ENCODE data around the gene APOB.

APOB gene

GRCh38 chr2:20972110-20972509 is 71.8 kb downstream of the APOB start:
- Histone ChIP-seq H3K27me3 (ENCODE audit: insufficient read depth, low read length, poor library complexity) (peaks cover 4% of the 10 kb centered on the region), H3K79me2 (ENCODE audit: insufficient read depth, low read length) (no peaks in the 10 kb centered on the region), H3K36me3 (ENCODE audit: insufficient read depth, low read length) (no peaks in the 10 kb centered on the region), H3K27ac (ENCODE audit: low read length) (no peak overlapping the region), H3K9ac (ENCODE audit: low read depth, low read length) (no peak overlapping the region), H3K4me2 (ENCODE audit: insufficient read depth, low read length) (no peak overlapping the region), H3K4me1 (ENCODE audit: insufficient read depth, low read length) (no peaks in the 10 kb centered on the region), H3K9me3 (ENCODE audit: insufficient read depth, low read length, severe bottlenecking) (no peaks in the 10 kb centered on the region), H4K20me1 (ENCODE audit: insufficient read depth, low read length) (no peaks in the 10 kb centered on the region; the same call in 1 of the 2 replicates), H3K4me3 (ENCODE audit: low read depth in 1 of 2, low read length in 2 of 2) (no peak overlapping the region), H2AFZ (ENCODE audit: low read depth, low read length) (no peak overlapping the region)
- ATAC-seq (ENCODE audit: insufficient read depth, low read depth) = no peak
- TF ChIP-seq CTCF (IDR thresholded peaks at IDR 0.05; ENCODE audit: borderline replicate concordance, extremely low read depth, low read length, poor library complexity, severe bottlenecking) (no peak), EZH2 (IDR thresholded peaks at IDR 0.05; ENCODE audit: borderline replicate concordance, low read depth, low read length, severe bottlenecking) (no peak)
- DNase-seq = no peak

DNA sequence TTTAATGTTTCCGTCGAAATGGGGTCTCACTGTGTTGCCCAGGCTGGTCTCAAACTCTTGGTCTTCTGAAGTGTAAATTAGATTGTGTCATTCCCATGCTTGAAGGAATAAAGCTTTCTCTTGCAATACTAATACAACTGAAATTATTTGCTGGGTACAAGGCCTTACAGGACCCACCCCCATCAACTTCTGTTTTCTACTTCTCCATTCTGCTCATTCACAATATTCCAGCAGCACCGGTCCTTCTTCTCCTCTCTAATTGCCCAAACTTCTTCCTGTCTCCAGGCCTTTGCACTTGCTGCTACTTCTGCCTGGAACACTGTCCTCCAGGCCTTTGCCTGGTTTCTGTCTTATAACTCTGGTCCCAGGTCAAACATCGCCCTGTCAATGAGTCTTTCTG is 73.8 kb downstream of the APOB start:
- no peak overlapping the region for H3K9ac ChIP-seq (ENCODE audit: low read depth, low read length)
- H3K27ac ChIP-seq (ENCODE audit: low read length) = no peak overlapping the region
- peaks cover 4% of the 10 kb centered on the region for H3K27me3 ChIP-seq (ENCODE audit: insufficient read depth, low read length, poor library complexity)
- H3K79me2 ChIP-seq (ENCODE audit: insufficient read depth, low read length) = no peaks in the 10 kb centered on the region
- no peak for ATAC-seq (ENCODE audit: insufficient read depth, low read depth)
- TF ChIP-seq EZH2 (IDR thresholded peaks at IDR 0.05; ENCODE audit: borderline replicate concordance, low read depth, low read length, severe bottlenecking) (no peak), CTCF (IDR thresholded peaks at IDR 0.05; ENCODE audit: borderline replicate concordance, extremely low read depth, low read length, poor library complexity, severe bottlenecking) (no peak)
- no peaks in the 10 kb centered on the region for H3K36me3 ChIP-seq (ENCODE audit: insufficient read depth, low read length)
- H3K4me3 ChIP-seq (ENCODE audit: low read depth in 1 of 2, low read length in 2 of 2) = no peak overlapping the region
- H4K20me1 ChIP-seq (ENCODE audit: insufficient read depth, low read length) = no peaks in the 10 kb centered on the region; the same call in 1 of the 2 replicates
- no peaks in the 10 kb centered on the region for H3K9me3 ChIP-seq (ENCODE audit: insufficient read depth, low read length, severe bottlenecking)
- no peak for DNase-seq
- H2AFZ ChIP-seq (ENCODE audit: low read depth, low read length) = no peak overlapping the region
- H3K4me1 ChIP-seq (ENCODE audit: insufficient read depth, low read length) = no peaks in the 10 kb centered on the region
- no peak overlapping the region for H3K4me2 ChIP-seq (ENCODE audit: insufficient read depth, low read length)

- no peak for TF ChIP-seq CTCF (IDR thresholded peaks at IDR 0.05; ENCODE audit: borderline replicate concordance, extremely low read depth, low read length, poor library complexity, severe bottlenecking)
- no peak for TF ChIP-seq EZH2 (IDR thresholded peaks at IDR 0.05; ENCODE audit: borderline replicate concordance, low read depth, low read length, severe bottlenecking)
- Histone ChIP-seq H3K4me3 (ENCODE audit: low read depth in 1 of 2, low read length in 2 of 2) (no peak overlapping the region), H3K36me3 (ENCODE audit: insufficient read depth, low read length) (no peaks in the 10 kb centered on the region), H3K4me2 (ENCODE audit: insufficient read depth, low read length) (no peak overlapping the region), H3K27me3 (ENCODE audit: insufficient read depth, low read length, poor library complexity) (peaks cover 4% of the 10 kb centered on the region), H3K79me2 (ENCODE audit: insufficient read depth, low read length) (no peaks in the 10 kb centered on the region), H3K27ac (ENCODE audit: low read length) (no peak overlapping the region), H2AFZ (ENCODE audit: low read depth, low read length) (no peak overlapping the region), H3K9me3 (ENCODE audit: insufficient read depth, low read length, severe bottlenecking) (no peaks in the 10 kb centered on the region), H3K4me1 (ENCODE audit: insufficient read depth, low read length) (no peaks in the 10 kb centered on the region), H4K20me1 (ENCODE audit: insufficient read depth, low read length) (no peaks in the 10 kb centered on the region; the same call in 1 of the 2 replicates), H3K9ac (ENCODE audit: low read depth, low read length) (no peak overlapping the region)
- ATAC-seq (ENCODE audit: insufficient read depth, low read depth) (no peak), DNase-seq (no peak)
Observed at GRCh38 chr2:20966061-20966595, 77.7 kb downstream of the APOB start.

Measured in DND-41 (cell line).